ENCODE measurements around the gene CUEDC1.

The CUEDC1 gene

GRCh38 chr17:57902800-57903759, 52.1 kb downstream of the CUEDC1 start:
- Histone ChIP-seq H3K27ac (peak overlapping the region; percentile 60), H3K27me3 (replicated peaks) (no peaks in the 10 kb centered on the region), H3K36me3 (replicated peaks) (no peaks in the 10 kb centered on the region), H3K4me3 (ENCODE audit: low read depth, low read length) (no peak overlapping the region)
- TF ChIP-seq CTCF (IDR thresholded peaks at IDR 0.05; ENCODE audit: low read depth, low read length, missing control alignments): no peak
- in situ Hi-C loops (cut with HindIII; ENCODE audit: low pct_ligation_motif_present, low sequenced_read_pairs): no loop called here
- DNase-seq: peak; percentile 70

- no peak for DNase-seq
- Histone ChIP-seq H3K4me3 (ENCODE audit: low read depth, low read length) (no peak overlapping the region), H3K27ac (no peak overlapping the region), H3K36me3 (replicated peaks) (no peaks in the 10 kb centered on the region), H3K27me3 (replicated peaks) (no peaks in the 10 kb centered on the region)
- in situ Hi-C loops (cut with HindIII; ENCODE audit: low pct_ligation_motif_present, low sequenced_read_pairs): no loop called here
- no peak for TF ChIP-seq CTCF (IDR thresholded peaks at IDR 0.05; ENCODE audit: low read depth, low read length, missing control alignments)
Measured at GRCh38 chr17:57902117-57902799, 53.0 kb downstream of the CUEDC1 start.

DNA sequence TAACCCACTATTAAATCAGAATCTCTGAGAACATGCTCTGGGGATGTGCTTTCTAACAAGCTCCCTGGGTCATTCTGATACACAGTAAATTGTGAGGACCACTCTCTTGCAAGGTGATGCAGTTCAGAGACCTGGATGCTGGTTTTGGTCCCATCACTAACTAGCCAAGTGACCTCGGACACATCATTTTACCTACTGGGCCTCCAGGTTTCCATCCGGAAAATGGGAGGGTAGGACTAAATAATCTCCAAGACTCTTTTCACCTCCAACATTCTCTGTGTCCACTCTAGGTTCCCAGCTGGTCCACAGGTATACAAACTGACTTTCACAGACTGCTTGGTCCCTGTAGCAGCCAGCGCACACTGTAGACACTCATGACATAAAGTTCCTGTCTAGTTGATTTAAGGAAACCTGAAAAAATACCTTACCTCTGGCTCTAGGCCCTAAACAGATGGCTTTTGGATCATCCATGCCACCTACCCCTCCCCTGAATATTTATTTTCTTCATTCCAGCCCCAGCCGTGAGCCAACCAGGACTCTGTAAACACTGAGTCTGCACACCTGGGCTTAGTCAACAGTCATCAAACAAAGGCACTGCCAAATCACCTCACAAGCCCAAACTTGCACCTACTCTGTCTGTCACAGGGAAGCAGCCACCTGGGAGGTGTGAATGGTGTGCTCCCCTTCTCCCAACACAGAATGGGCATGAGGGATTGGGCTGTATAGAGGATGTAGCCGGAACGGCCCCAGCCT, 54.0 kb downstream of the CUEDC1 start:
- TF ChIP-seq CTCF (IDR thresholded peaks at IDR 0.05; ENCODE audit: low read depth, low read length, missing control alignments): no peak
- Histone ChIP-seq H3K36me3 (replicated peaks) (no peaks in the 10 kb centered on the region), H3K27me3 (replicated peaks) (no peaks in the 10 kb centered on the region), H3K27ac (no peak overlapping the region), H3K4me3 (ENCODE audit: low read depth, low read length) (no peak overlapping the region)
- no peak for DNase-seq
- in situ Hi-C loops (cut with HindIII; ENCODE audit: low pct_ligation_motif_present, low sequenced_read_pairs): no loop called here

DNA sequence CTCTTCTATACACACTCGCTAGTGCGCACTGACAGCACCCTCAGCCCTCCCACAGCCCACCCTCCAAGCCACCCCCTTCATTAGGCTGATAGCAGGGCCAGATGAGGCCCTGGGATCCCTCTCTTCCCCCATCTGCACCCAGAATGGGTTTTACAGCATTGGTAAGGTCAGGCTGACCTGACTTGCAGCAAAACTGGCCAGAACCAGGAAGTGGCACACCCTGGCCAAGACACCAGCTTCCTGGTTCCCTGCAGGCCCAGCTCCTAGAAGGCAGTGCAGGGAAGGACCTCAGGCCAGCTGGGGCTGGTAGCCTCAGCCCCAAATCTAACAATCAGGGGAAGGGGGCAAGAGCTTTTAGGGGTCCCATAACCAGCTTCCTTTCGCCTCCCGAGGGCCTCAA, 55.4 kb downstream of the CUEDC1 start:
- DNase-seq: no peak
- in situ Hi-C loops (cut with HindIII; ENCODE audit: low pct_ligation_motif_present, low sequenced_read_pairs): no loop called here
- Histone ChIP-seq H3K4me3 (ENCODE audit: low read depth, low read length) (no peak overlapping the region), H3K36me3 (replicated peaks) (no peaks in the 10 kb centered on the region), H3K27me3 (replicated peaks) (no peaks in the 10 kb centered on the region), H3K27ac (no peak overlapping the region)
- TF ChIP-seq CTCF (IDR thresholded peaks at IDR 0.05; ENCODE audit: low read depth, low read length, missing control alignments): no peak

- in situ Hi-C loops (cut with HindIII; ENCODE audit: low pct_ligation_motif_present, low sequenced_read_pairs): no loop called here
- Histone ChIP-seq H3K36me3 (replicated peaks) (no peaks in the 10 kb centered on the region), H3K27me3 (replicated peaks) (no peaks in the 10 kb centered on the region), H3K4me3 (ENCODE audit: low read depth, low read length) (no peak overlapping the region), H3K27ac (no peak overlapping the region)
- no peak for TF ChIP-seq CTCF (IDR thresholded peaks at IDR 0.05; ENCODE audit: low read depth, low read length, missing control alignments)
- DNase-seq: no peak
Measured at GRCh38 chr17:57899391-57899790, 55.8 kb downstream of the CUEDC1 start.

Data from brain microvascular endothelial cell (primary cell).